ENCODE results near the gene FGF3. TPM values are rescaled to one million over a fixed set of nuclear protein-coding genes. Genes with fewer than 3 reads are reported as not detected.

The FGF3 gene
- polyA plus RNA-seq, 1 donor from 2014 or later, result 3.7 TPM

GRCh38 chr11:69868006-69868810 lies 49.0 kb upstream of the FGF3 start:
- H2AFZ ChIP-seq (ENCODE audit: low read depth, low read length), result no peak overlapping the region
- no peak overlapping the region for H3K4me2 ChIP-seq (ENCODE audit: low read length)
- H3K9me3 ChIP-seq (ENCODE audit: low read length), result no peaks in the 10 kb centered on the region
- no peaks in the 10 kb centered on the region for H3K9me2 ChIP-seq (ENCODE audit: insufficient read depth, low read length)
- H3K9ac ChIP-seq (ENCODE audit: low read length), result no peak overlapping the region
- no peak overlapping the region for H3K4me3 ChIP-seq (ENCODE audit: low read length)
- H3F3A ChIP-seq (ENCODE audit: insufficient read depth, low read length, poor library complexity, severe bottlenecking), result no peaks in the 10 kb centered on the region
- no peaks in the 10 kb centered on the region for H4K20me1 ChIP-seq (ENCODE audit: insufficient read depth)
- no peak for TF ChIP-seq REST (IDR thresholded peaks at IDR 0.05; ENCODE audit: borderline replicate concordance)
- no peak for TF ChIP-seq POLR2AphosphoS5 (IDR thresholded peaks at IDR 0.05)
- TF ChIP-seq TAF1 (IDR thresholded peaks at IDR 0.05; ENCODE audit: low read depth), result no peak
- TF ChIP-seq EP300 (conservative IDR thresholded peaks at IDR 0.05; ENCODE audit: poor library complexity, severe bottlenecking), result no peak
- no peak for TF ChIP-seq RAD21 (conservative IDR thresholded peaks at IDR 0.05)
- TF ChIP-seq EZH2 (IDR thresholded peaks at IDR 0.05; ENCODE audit: borderline replicate concordance, insufficient read depth, low read length, poor library complexity, severe bottlenecking), result no peak
- TF ChIP-seq CTCF (IDR thresholded peaks at IDR 0.05; ENCODE audit: poor library complexity, severe bottlenecking), result no peak
- no peak for TF ChIP-seq SMC3 (conservative IDR thresholded peaks at IDR 0.05; ENCODE audit: poor library complexity)
- TF ChIP-seq MXI1 (conservative IDR thresholded peaks at IDR 0.05; ENCODE audit: poor library complexity, severe bottlenecking), result no peak
- no peaks in the 10 kb centered on the region for H3K27me3 ChIP-seq (ENCODE audit: insufficient read depth, low read depth, low read length)
- H3K79me2 ChIP-seq (replicated peaks; ENCODE audit: insufficient read depth, low read length), result no peaks in the 10 kb centered on the region
- H3K27ac ChIP-seq (ENCODE audit: low read length), result no peak overlapping the region
- H3K36me3 ChIP-seq (ENCODE audit: insufficient read depth, low read length), result no peaks in the 10 kb centered on the region

DNA sequence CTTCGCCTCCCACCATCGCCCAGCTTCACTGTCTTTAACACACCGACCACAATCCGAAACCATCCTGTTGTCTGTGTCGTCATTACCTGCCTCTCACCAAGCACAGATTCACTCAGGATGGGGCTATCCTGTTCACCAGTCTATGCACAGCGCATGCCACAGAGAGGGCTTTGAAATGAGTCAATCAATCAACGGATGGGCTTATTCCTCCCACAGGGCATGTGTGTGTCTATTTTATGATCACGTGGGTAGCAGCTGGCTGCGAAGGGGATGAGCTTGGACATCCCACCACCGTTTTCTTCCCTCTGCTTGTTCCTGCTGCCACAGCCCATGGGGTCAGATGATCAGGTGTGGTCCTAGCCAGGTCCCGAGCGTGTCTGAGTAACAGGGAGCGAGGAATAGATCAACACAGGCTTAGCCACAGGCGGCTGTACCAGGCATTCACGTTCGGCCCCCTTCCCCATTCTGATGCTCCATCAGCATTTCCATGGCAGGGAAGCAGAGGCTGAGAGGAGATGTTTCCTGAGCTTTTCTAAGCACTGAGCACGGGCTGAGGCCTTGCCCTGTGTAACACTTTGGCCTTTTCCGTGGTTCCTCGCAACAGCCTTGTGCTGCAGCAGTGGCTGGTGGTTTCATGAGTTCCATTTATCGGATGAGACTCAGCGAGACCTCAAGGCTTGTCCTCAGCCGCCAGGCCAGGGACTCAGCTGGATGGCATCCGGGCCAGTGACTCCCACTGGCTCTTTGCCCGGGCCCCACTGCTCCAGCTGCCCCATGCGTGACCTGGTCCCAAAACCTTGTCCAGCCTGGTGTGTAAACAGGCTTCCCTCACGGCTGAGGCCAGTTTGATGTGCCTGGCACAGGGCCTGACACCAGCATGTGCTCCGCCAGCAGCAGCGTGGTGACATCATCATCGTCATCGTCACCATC lies 48.1 kb upstream of the FGF3 start:
- H3K27me3 ChIP-seq (ENCODE audit: insufficient read depth, low read depth, low read length), result no peaks in the 10 kb centered on the region
- no peak overlapping the region for H3K4me3 ChIP-seq (ENCODE audit: low read length)
- no peaks in the 10 kb centered on the region for H3K9me2 ChIP-seq (ENCODE audit: insufficient read depth, low read length)
- no peaks in the 10 kb centered on the region for H3K9me3 ChIP-seq (ENCODE audit: low read length)
- no peaks in the 10 kb centered on the region for H3K36me3 ChIP-seq (ENCODE audit: insufficient read depth, low read length)
- H3F3A ChIP-seq (ENCODE audit: insufficient read depth, low read length, poor library complexity, severe bottlenecking), result no peaks in the 10 kb centered on the region
- no peak overlapping the region for H2AFZ ChIP-seq (ENCODE audit: low read depth, low read length)
- no peak overlapping the region for H3K27ac ChIP-seq (ENCODE audit: low read length)
- no peak overlapping the region for H3K4me2 ChIP-seq (ENCODE audit: low read length)
- H4K20me1 ChIP-seq (ENCODE audit: insufficient read depth), result no peaks in the 10 kb centered on the region
- H3K9ac ChIP-seq (ENCODE audit: low read length), result no peak overlapping the region
- no peak for TF ChIP-seq TAF1 (IDR thresholded peaks at IDR 0.05; ENCODE audit: low read depth)
- no peak for TF ChIP-seq RAD21 (conservative IDR thresholded peaks at IDR 0.05)
- TF ChIP-seq EP300 (conservative IDR thresholded peaks at IDR 0.05; ENCODE audit: poor library complexity, severe bottlenecking), result no peak
- TF ChIP-seq CTCF (IDR thresholded peaks at IDR 0.05; ENCODE audit: poor library complexity, severe bottlenecking), result no peak
- TF ChIP-seq POLR2AphosphoS5 (IDR thresholded peaks at IDR 0.05), result no peak
- no peak for TF ChIP-seq MXI1 (conservative IDR thresholded peaks at IDR 0.05; ENCODE audit: poor library complexity, severe bottlenecking)
- no peak for TF ChIP-seq EZH2 (IDR thresholded peaks at IDR 0.05; ENCODE audit: borderline replicate concordance, insufficient read depth, low read length, poor library complexity, severe bottlenecking)
- TF ChIP-seq SMC3 (conservative IDR thresholded peaks at IDR 0.05; ENCODE audit: poor library complexity), result no peak
- TF ChIP-seq REST (IDR thresholded peaks at IDR 0.05; ENCODE audit: borderline replicate concordance), result no peak
- no peaks in the 10 kb centered on the region for H3K79me2 ChIP-seq (replicated peaks; ENCODE audit: insufficient read depth, low read length)

Data from neural cell (in vitro differentiated cells).